WI38 (cell line): ENCODE data around the gene LRRN4CL.
A peak's percentile ranks its signal among the peaks of the same experiment; 100 is the strongest.
"Not testable (repeated sequence)": the region's sequence is repeated elsewhere in the genome, so short reads cannot be mapped to it uniquely, and the experiment has no call there.

Experiments used
- H3K4me3 ChIP-seq: 2 replicates; pipeline ENCODE4 v1.5.1; 2011; ENCODE audit warnings: low read depth, mild to moderate bottlenecking, control low read depth, low read length
- TF ChIP-seq, protein P1 (sequence below): IDR thresholded peaks from 2 replicates; pipeline ENCODE4 v1.5.1; 2012; ENCODE audit warnings: low read depth, mild to moderate bottlenecking, control low read depth, low read length

Gene LRRN4CL

DNA sequence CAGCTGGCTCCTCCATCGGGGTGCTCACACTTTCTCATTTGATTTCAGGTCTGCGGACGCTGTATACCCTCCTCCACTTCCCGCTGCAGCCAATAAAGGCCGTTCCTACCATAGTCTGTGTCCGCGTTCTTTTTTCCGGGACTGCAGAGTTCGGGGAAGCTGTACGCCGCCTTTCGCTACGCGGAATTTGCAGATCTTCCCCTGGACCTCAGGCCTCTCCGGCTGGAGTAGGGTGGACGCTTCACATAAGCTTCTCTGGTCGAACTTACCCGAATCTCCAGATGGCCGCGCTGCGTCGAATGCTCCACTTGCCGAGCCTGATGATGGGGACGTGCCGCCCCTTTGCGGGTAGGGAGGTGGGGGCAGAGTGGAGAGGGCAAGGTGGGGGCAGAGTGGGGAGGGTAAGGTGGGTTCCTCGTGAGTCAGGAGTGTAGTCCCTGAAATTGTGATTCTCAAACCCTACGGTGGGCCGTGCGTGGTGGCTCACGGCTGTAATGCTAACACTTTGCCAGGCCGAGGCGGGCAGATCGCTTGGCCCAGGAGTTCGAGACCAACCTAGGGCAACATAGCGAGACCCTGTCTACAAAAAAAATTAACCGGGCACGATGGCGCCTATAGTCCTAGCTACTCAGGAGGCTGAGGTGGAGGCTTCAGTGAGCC lies 23.6 kb downstream of the LRRN4CL start:
- TF ChIP-seq, protein P1, sequence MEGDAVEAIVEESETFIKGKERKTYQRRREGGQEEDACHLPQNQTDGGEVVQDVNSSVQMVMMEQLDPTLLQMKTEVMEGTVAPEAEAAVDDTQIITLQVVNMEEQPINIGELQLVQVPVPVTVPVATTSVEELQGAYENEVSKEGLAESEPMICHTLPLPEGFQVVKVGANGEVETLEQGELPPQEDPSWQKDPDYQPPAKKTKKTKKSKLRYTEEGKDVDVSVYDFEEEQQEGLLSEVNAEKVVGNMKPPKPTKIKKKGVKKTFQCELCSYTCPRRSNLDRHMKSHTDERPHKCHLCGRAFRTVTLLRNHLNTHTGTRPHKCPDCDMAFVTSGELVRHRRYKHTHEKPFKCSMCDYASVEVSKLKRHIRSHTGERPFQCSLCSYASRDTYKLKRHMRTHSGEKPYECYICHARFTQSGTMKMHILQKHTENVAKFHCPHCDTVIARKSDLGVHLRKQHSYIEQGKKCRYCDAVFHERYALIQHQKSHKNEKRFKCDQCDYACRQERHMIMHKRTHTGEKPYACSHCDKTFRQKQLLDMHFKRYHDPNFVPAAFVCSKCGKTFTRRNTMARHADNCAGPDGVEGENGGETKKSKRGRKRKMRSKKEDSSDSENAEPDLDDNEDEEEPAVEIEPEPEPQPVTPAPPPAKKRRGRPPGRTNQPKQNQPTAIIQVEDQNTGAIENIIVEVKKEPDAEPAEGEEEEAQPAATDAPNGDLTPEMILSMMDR = no peak

DNA sequence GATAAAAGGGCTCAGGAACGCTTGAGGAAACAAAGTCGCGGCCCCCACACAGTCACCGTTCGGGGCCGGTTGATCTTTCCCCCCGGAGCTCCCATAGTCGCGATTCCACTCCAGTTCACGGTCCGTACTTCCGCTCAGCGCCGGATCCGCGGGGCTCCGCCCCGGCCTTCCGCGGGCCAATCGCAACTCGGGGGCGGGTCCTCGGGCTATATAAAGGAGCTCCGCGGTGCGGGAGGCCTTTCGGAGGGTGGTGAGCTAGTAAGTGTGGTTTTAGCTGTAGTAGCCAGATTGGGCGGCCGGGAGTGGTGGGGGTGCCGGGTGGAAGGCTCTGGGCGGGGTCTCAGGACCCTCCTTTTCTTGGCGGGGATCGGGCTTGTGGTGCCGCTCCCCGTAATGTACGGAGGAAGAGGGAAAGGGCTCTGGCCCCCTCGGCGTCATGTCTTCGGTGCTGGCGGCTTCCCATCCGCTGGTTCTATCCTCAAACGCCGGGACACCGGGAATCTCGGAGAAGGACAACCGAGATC lies 24.2 kb downstream of the LRRN4CL start, which contains the start of the genes C11orf98 and CSKMT:
TSS of gene C11orf98 (minus strand) at position 136 of the 524 bp plus-strand sequence. CDS start at position 95, 41 bp downstream.
TSS of gene CSKMT (plus strand) at position 238 of the 524 bp plus-strand sequence. CDS start 568 bp downstream, outside the sequence.
- peak within 1 kb of the TSS; percentile 89 for H3K4me3 ChIP-seq
- TF ChIP-seq, protein P1 = no peak

More for the DNA sequence above, 23.6 kb downstream of the LRRN4CL start:
- peak overlapping the region; percentile 89 for H3K4me3 ChIP-seq

- TF ChIP-seq, protein P1 = no peak
- H3K4me3 ChIP-seq = peak overlapping the region; percentile 89
Observed at GRCh38 chr11:62664405-62665074, 24.8 kb downstream of the LRRN4CL start.

GRCh38 chr11:62656796-62657429 lies 32.4 kb downstream of the LRRN4CL start:
- no peak overlapping the region for H3K4me3 ChIP-seq
- TF ChIP-seq, protein P1 = no peak

DNA sequence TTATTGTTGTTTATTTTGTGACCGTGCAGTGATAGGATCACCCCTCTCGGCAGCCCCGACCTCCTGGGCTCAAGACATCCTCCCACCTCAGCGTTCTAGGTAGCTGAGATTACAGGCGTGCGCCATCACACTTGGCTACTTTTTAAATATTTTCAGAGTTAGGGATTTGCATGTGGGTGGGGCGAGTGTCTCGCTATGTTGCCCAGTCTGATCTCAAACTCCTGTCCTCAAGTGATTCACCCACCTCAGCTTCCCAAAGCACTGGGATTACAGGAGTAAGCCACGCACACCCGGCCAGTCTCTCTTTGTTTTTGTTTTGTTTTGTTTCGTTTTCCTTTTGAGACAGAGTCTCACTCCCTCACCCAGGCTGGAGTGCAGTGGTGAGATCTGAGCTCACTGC lies 35.0 kb downstream of the LRRN4CL start:
- TF ChIP-seq, protein P1 = no peak
- no peak overlapping the region for H3K4me3 ChIP-seq

- H3K4me3 ChIP-seq = peak overlapping the region; percentile 96
- TF ChIP-seq, protein P1 = no peak
Observed at GRCh38 chr11:62652161-62653006, 36.9 kb downstream of the LRRN4CL start.

- not testable (repeated sequence) for H3K4me3 ChIP-seq
Observed at GRCh38 chr11:62650283-62650682, 39.0 kb downstream of the LRRN4CL start.
